ES-I3 (cell line): ENCODE results near the gene XPOT.
"Not testable (repeated sequence)": the region's sequence is repeated elsewhere in the genome, so short reads cannot be mapped to it uniquely, and the experiment has no call there.

Source experiments
- H3K36me3 ChIP-seq: 2 replicates; pipeline ENCODE4 v1.6.1; 2013; ENCODE audit warnings: mild to moderate bottlenecking, low read length, control low read depth, moderate library complexity; ENCODE audit not compliant: insufficient read depth
- H3K4me1 ChIP-seq: 2 replicates; pipeline ENCODE4 v1.6.1; 2013; ENCODE audit warnings: mild to moderate bottlenecking, control low read depth, low read length; ENCODE audit not compliant: insufficient read depth
- H3K9ac ChIP-seq: 2 replicates; pipeline ENCODE4 v1.6.1; 2013; ENCODE audit warnings: low read depth, mild to moderate bottlenecking, low read length, moderate library complexity
- H3K9me3 ChIP-seq: 2 replicates; pipeline ENCODE4 v1.6.1; 2013; ENCODE audit warnings: mild to moderate bottlenecking, low read length, moderate library complexity; ENCODE audit not compliant: control insufficient read depth, insufficient read depth

The XPOT gene

GRCh38 chr12:64403707-64404469, at the start of gene XPOT:
XPOT (plus strand) TSS chr12:64404392; CDS start chr12:64410036, 5,644 bp downstream.
- Histone ChIP-seq H3K4me1 (no peaks in the 10 kb centered on the region; the same call in none of the 2 replicates), H3K36me3 (no peaks in the 10 kb centered on the region; the same call in 1 of the 2 replicates), H3K9me3 (no peaks in the 10 kb centered on the region), H3K9ac (peak within 1 kb of the TSS; percentile 95)

GRCh38 chr12:64356209-64356608, 48.0 kb upstream of the XPOT start:
- H3K9ac ChIP-seq, H3K36me3 ChIP-seq, H3K4me1 ChIP-seq: not testable (repeated sequence)
- H3K9me3 ChIP-seq: peaks cover 12% of the 10 kb centered on the region

- H3K9ac ChIP-seq, H3K4me1 ChIP-seq, H3K36me3 ChIP-seq: not testable (repeated sequence)
These were observed 43.0 kb upstream of the XPOT start for GRCh38 chr12:64361173-64361572.

GRCh38 chr12:64362721-64363305, 41.4 kb upstream of the XPOT start:
- no peak overlapping the region for H3K9ac ChIP-seq
- H3K9me3 ChIP-seq: no peaks in the 10 kb centered on the region
- H3K36me3 ChIP-seq: no peaks in the 10 kb centered on the region
- H3K4me1 ChIP-seq: no peaks in the 10 kb centered on the region

More at GRCh38 chr12:64361173-64361572, 43.0 kb upstream of the XPOT start:
- not testable (repeated sequence) for H3K9me3 ChIP-seq

- no peaks in the 10 kb centered on the region for H3K36me3 ChIP-seq
- H3K9ac ChIP-seq: no peak overlapping the region
- no peaks in the 10 kb centered on the region for H3K4me1 ChIP-seq
- H3K9me3 ChIP-seq: no peaks in the 10 kb centered on the region
These were observed 20.5 kb upstream of the XPOT start for GRCh38 chr12:64383675-64384074.

- no peak overlapping the region for H3K9ac ChIP-seq
- H3K9me3 ChIP-seq: no peaks in the 10 kb centered on the region
- no peaks in the 10 kb centered on the region for H3K36me3 ChIP-seq
- H3K4me1 ChIP-seq: no peaks in the 10 kb centered on the region
These were observed 19.2 kb upstream of the XPOT start for GRCh38 chr12:64385019-64385418.

- Histone ChIP-seq H3K9ac (no peak overlapping the region), H3K4me1 (no peaks in the 10 kb centered on the region), H3K36me3 (no peaks in the 10 kb centered on the region), H3K9me3 (no peaks in the 10 kb centered on the region)
These were observed 18.7 kb upstream of the XPOT start for GRCh38 chr12:64385468-64385867.

- Histone ChIP-seq H3K4me1 (no peaks in the 10 kb centered on the region), H3K36me3 (no peaks in the 10 kb centered on the region), H3K9me3 (no peaks in the 10 kb centered on the region), H3K9ac (no peak overlapping the region)
These were observed 16.9 kb upstream of the XPOT start for GRCh38 chr12:64387197-64387816.

GRCh38 chr12:64389154-64389553, 15.0 kb upstream of the XPOT start:
- no peaks in the 10 kb centered on the region for H3K36me3 ChIP-seq
- no peak overlapping the region for H3K9ac ChIP-seq
- H3K4me1 ChIP-seq: no peaks in the 10 kb centered on the region
- H3K9me3 ChIP-seq: no peaks in the 10 kb centered on the region

- H3K36me3 ChIP-seq: no peaks in the 10 kb centered on the region
- no peaks in the 10 kb centered on the region for H3K4me1 ChIP-seq
- no peaks in the 10 kb centered on the region for H3K9me3 ChIP-seq
- peak within 1 kb of the TSS; percentile 60; the same call in 1 of the 2 replicates for H3K9ac ChIP-seq
These were observed 13.8 kb upstream of the XPOT start, which contains the start of gene C12orf56 for GRCh38 chr12:64390275-64390851. C12orf56 (minus strand) TSS chr12:64390758; CDS start chr12:64390565, 193 bp downstream.

- Histone ChIP-seq H3K9me3 (no peaks in the 10 kb centered on the region), H3K4me1 (no peaks in the 10 kb centered on the region), H3K36me3 (no peaks in the 10 kb centered on the region), H3K9ac (no peak overlapping the region)
These were observed 12.0 kb upstream of the XPOT start for GRCh38 chr12:64392221-64392620.

- H3K36me3 ChIP-seq: no peaks in the 10 kb centered on the region
- no peaks in the 10 kb centered on the region; the same call in 1 of the 2 replicates for H3K9me3 ChIP-seq
- H3K9ac ChIP-seq: no peak overlapping the region
- H3K4me1 ChIP-seq: no peaks in the 10 kb centered on the region; the same call in 1 of the 2 replicates
These were observed 8.5 kb upstream of the XPOT start for GRCh38 chr12:64395739-64396138.

- H3K4me1 ChIP-seq: no peaks in the 10 kb centered on the region; the same call in 1 of the 2 replicates
- H3K36me3 ChIP-seq: no peaks in the 10 kb centered on the region
- H3K9ac ChIP-seq: no peak overlapping the region
- H3K9me3 ChIP-seq: no peaks in the 10 kb centered on the region; the same call in 1 of the 2 replicates
These were observed 4.2 kb upstream of the XPOT start for GRCh38 chr12:64400041-64400440.

- Histone ChIP-seq H3K9me3 (no peaks in the 10 kb centered on the region; the same call in 1 of the 2 replicates), H3K9ac (no peak overlapping the region), H3K4me1 (no peaks in the 10 kb centered on the region; the same call in none of the 2 replicates), H3K36me3 (no peaks in the 10 kb centered on the region)
These were observed 2.0 kb upstream of the XPOT start for GRCh38 chr12:64402181-64402580.
